ENCODE results near the gene MYO1A. TPM values are rescaled to one million over a fixed set of nuclear protein-coding genes. Genes with fewer than 3 reads are reported as not detected.
A peak's percentile ranks its signal among the peaks of the same experiment; 100 is the strongest.
"Not testable (repeated sequence)": the region's sequence is repeated elsewhere in the genome, so short reads cannot be mapped to it uniquely, and the experiment has no call there.

MYO1A gene
- total RNA-seq, 1 donor: 0.09 TPM

DNA sequence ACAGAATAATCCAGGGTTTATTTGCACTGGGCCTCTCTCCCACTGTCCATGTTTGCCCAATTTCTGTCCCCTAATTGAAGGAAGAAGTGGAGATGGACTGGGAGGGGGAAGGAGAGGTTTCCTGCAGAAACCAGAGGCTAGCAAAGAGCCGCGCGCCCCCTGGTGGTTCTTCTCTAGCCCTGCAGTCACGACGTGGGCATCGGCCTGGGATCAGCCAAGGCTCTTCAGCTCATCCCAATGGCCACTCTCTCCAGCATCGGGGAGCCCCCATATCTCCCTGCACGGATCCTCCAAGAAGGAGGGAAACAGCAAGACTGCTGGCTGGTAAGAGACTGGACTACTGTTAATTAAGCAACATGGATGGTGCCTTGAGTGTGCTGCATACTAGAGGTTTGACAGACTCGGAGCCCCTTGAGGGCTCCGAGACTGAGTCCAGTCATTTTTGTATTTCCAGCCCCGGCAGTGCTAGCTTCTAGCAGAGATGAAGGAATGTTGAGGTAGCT lies 62.3 kb downstream of the MYO1A start:
- H3K4me3 ChIP-seq (ENCODE audit: low read depth, low read length): no peak overlapping the region
- peak; percentile 74 for DNase-seq (ENCODE audit: low read depth)
- TF ChIP-seq, protein P1, sequence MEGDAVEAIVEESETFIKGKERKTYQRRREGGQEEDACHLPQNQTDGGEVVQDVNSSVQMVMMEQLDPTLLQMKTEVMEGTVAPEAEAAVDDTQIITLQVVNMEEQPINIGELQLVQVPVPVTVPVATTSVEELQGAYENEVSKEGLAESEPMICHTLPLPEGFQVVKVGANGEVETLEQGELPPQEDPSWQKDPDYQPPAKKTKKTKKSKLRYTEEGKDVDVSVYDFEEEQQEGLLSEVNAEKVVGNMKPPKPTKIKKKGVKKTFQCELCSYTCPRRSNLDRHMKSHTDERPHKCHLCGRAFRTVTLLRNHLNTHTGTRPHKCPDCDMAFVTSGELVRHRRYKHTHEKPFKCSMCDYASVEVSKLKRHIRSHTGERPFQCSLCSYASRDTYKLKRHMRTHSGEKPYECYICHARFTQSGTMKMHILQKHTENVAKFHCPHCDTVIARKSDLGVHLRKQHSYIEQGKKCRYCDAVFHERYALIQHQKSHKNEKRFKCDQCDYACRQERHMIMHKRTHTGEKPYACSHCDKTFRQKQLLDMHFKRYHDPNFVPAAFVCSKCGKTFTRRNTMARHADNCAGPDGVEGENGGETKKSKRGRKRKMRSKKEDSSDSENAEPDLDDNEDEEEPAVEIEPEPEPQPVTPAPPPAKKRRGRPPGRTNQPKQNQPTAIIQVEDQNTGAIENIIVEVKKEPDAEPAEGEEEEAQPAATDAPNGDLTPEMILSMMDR (IDR thresholded peaks at IDR 0.05; ENCODE audit: insufficient read depth, low read length): peak; percentile 95

DNA sequence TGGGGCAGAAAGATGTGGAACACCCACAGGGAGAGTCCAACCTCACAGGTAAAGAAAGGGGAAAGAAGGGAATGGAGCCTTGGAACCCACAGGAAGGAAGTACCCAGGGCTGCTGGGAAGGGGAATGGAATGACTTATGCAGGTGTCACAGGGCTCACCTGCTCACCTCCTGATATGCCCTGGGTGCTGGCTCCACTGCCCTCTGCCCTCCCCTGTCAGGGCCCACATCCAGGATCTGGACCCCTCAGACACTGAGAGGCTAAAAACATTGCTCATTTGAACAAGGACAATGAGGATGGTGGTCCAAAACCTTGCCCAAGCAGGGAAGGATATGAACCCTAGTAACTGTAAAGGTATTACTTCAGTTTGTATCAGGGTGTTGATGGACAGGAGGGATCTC lies 62.9 kb downstream of the MYO1A start:
- TF ChIP-seq, protein P1 (IDR thresholded peaks at IDR 0.05; ENCODE audit: insufficient read depth, low read length): no peak
- DNase-seq (ENCODE audit: low read depth): no peak

DNA sequence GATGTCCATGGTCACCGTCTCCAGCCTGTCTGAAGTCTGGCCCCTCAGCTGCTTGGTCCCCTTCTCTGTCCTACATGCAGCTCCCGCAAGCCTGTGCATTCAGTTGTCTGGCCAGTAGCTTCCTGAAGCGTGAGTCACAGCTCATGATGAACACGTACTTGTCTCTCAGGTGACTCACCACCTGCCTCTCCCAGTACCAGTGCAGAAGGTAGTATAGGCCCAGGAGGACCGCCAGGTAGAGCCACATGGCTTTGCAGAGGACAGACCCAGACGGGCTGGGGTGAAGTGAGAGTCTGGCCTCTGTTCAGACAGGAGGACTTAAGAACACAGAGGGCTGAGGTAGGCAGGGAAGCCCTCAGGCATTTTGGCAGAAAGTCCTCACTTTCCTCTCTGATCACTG lies 64.2 kb downstream of the MYO1A start:
- not testable (repeated sequence) for DNase-seq (ENCODE audit: low read depth)

More for the DNA sequence above, 62.9 kb downstream of the MYO1A start:
- H3K4me3 ChIP-seq (ENCODE audit: low read depth, low read length): no peak overlapping the region

DNA sequence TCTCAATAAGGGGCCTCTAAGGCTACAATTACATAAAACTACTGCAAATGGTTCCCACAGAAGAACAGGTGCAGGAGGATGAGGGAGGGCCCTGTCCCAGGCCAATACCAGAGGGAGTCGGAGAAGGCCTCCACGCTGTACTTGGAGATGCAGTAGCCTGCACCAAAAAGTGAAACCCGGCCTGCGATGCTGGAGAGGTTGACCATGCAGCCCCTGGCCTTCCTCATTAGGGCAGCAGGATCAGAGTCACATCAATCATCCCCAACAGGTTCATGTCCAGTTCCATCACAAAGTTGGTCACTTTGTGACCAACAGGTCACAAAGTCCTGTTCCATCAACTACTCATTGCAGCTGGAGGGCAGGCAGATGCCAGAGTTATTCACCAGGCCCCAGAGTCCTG lies 66.5 kb downstream of the MYO1A start:
- DNase-seq (ENCODE audit: low read depth): no peak
- no peak overlapping the region for H3K4me3 ChIP-seq (ENCODE audit: low read depth, low read length)
- TF ChIP-seq, protein P1 (IDR thresholded peaks at IDR 0.05; ENCODE audit: insufficient read depth, low read length): no peak

More for the DNA sequence above, 64.2 kb downstream of the MYO1A start:
- not testable (repeated sequence) for H3K4me3 ChIP-seq (ENCODE audit: low read depth, low read length)

DNA sequence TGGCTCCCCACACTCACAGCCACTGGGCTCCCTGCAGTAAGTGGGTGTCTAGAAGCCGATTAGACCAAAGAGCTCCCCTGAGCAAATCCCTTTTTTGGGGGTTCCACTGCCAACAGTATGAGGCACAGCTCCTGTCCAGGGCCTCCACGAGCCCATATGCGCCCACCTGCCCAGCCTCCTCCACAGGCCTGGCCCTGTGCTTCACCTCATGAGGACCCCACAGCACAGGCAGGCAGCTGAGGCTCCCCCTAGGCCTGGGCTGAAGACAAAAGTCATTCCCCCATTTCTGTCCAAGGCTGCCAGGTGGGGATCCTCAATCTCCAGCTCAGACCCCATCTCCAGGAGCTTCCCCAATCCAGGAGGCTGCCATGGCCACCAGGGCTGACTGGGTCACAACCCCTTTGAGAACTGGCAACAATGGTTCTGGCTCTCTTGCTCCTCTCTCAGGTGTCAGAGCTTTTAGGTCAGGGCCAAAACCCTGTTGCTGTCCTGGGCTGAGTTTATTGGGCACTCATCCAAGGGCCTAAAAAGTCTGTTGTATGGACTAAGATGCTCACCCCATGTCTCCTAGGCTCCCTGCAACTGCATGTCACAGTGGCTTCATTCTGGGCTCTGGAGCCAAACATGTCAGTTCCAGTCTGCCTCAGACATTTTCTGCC lies 67.2 kb downstream of the MYO1A start:
- not testable (repeated sequence) for DNase-seq (ENCODE audit: low read depth); H3K4me3 ChIP-seq (ENCODE audit: low read depth, low read length)

DNA sequence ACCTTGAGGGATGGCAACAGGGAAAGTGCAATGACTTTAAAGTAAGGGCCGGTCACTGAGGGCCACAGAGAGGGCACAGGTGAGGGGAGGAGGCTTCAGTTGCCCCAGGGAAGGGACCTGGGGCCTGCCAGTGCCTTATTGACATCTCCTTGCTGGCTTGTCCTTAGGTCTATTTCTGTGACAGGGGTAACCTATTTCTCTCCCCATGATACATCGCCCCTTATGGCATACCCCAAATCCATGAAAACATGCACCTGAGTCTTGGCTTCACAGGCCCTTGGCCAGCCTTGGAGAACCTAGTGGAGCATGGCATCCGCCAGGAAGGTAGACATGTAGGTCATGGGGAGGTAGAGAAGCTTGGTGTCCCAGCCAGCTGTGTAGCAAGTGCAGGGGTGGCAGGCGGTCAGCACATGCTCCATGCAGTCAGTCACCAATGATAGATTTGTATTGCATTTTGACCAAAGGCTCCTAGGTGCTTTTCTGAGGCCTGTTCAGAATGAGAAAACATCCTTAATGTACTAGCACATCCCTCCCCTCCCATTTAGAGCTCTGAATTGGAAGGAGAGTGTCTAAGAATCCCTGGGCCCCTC lies 68.9 kb downstream of the MYO1A start:
- TF ChIP-seq, protein P1 (IDR thresholded peaks at IDR 0.05; ENCODE audit: insufficient read depth, low read length): no peak
- no peak for DNase-seq (ENCODE audit: low read depth)
- no peak overlapping the region for H3K4me3 ChIP-seq (ENCODE audit: low read depth, low read length)

DNA sequence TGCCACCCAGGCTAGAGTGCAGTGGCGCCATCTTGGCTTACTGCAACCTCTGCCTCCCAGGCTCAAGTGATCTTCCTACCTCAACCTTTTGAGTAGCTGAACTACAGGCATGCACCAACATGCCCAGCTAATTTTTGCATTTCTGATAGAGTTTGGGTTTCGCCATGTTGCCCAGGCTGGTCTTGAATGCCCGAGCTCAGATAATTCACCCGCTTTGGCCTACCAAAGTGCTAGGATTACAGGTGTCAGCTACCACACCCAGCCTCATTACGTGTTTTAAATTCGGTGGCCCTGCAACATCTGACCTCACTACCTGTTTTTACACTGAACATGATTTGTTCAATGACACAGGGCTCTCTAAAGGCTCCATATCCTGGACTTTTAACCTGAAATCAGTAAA lies 69.7 kb downstream of the MYO1A start:
- TF ChIP-seq, protein P1 (IDR thresholded peaks at IDR 0.05; ENCODE audit: insufficient read depth, low read length): no peak
- H3K4me3 ChIP-seq (ENCODE audit: low read depth, low read length): no peak overlapping the region

DNA sequence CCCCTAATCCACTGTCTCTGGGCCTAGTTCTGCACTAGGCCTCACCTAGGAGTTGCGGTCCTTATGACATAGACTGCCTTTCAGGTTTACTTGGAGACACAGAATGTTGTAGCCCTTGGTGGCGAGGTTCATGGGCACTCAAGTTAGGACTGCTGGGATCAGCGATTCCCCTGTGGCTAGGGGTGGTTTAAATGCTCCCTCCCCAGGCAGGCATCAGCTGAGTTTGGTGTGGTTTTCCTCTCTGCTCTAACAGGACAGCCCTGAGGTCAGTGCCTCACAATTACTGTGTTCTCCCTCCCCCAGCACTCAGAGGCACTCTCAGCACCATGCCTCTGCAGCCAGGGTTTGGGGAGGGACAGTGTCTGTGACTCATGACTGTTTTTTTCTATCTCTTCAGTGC lies 70.3 kb downstream of the MYO1A start:
- no peak for DNase-seq (ENCODE audit: low read depth)
- TF ChIP-seq, protein P1 (IDR thresholded peaks at IDR 0.05; ENCODE audit: insufficient read depth, low read length): no peak
- no peak overlapping the region for H3K4me3 ChIP-seq (ENCODE audit: low read depth, low read length)

More for the DNA sequence above, 69.7 kb downstream of the MYO1A start:
- no peak for DNase-seq (ENCODE audit: low read depth)

All from fibroblast of the aortic adventitia (primary cell).